HTERT RPE-1 (cell line): Measurements from ENCODE around the gene CLINT1.

Experiments
- in situ Hi-C: fragments of 300-500 bp; cut with MboI; formaldehyde crosslinking; loops from 4 replicates; pipeline ENCODE4 v1.14.3; 2020; ENCODE audit warnings: low sequenced_read_pairs

CLINT1 gene

DNA sequence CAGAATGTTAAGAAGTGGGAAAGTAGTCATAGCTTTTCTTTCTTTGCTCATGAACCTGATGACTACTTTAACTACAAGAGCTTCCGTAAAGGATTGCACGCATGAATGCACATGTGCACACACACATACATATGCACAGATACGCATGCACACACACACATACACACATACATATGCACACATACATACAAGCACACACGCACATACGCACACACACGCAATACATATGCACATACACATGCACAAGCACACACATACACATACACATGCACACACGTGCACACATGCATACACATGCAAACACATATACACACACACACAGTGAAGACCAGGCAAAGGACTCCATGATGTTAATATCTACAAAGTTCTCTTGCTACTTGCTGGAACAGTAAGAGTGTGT, 92.5 kb downstream of the CLINT1 start:
- in situ Hi-C loops = no loop called here

DNA sequence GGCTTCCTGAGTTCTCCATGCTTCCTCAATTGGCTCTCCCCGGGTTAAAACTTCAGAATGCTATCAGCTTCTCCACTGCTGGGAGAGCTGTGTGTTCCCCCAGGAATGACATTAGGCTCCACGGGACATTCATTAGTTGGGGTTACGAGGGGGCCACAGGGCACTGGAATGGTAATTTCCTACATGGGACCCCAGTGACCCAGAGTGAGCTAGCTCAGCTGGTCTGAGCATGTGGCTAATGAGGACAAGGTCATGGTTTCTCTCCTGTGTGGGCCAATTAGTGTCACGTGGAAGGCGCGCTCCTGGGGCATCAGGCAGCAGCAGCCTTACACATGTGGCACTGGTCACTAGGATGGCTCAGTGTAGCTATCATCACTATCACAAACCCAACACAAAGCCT, 94.4 kb downstream of the CLINT1 start:
- in situ Hi-C loops = no loop called here

DNA sequence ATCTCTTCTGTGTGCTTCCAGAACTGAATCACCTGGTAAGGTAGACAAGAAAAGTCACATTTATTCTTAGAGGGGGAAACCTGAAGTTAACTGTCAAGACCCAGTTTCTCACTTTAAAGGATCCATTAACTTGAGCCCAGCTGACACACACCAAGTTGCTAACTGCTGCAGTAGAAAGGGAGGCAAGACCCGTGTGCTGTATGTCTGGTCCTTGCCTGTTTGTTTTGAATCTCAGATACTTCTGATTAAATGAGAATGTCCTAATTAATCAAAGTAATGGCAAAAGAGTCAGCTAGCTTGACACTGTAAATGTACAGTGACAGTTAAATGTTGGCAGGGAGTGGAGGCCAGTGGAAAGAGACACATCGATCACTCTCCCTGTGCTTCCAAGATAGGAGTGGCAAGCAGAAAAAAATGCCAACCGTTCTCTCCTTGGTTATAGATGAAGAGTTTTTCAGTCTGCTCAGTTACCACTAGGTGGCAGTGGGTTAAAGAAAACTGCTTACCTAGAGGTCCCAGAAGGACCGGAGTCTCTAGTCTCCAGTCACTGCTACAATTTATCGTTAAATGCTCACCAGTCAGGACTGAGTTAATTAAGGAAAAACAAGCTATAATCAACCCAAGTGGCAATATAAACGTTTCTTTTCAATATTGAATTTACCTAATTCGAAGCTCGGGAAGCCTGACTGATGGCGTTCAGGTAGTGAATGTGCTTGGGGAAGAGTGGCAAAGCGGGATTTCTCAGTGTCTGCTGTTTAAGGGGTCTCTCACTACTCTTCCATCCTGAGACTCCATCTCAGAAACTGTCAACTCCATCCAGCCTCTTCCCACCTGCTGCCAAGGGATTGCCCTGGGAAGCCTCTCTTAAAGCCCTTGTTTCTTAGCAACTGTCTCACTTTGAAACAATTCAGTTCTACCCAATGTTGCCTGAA, 97.0 kb downstream of the CLINT1 start:
- in situ Hi-C loops = no loop called here

DNA sequence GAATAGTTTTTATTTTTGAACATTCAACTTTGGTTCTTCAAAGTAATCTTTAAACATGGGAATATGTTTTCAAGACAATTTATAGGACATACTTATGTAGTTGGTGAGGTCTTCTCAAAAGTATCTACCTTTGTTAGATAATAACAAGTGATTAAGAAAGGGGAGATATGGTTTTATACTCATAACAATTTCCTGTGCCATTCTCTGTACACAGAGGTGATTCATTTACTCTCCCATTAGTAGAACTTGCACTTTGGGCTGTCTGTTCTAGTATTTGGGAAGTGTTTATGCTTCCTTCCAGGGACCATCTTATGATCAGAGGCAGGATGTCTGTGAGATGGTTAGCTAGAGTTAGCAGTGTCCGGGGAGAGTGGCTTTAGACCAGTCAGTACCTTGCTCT, 100.2 kb downstream of the CLINT1 start:
- in situ Hi-C loops = no loop called here

DNA sequence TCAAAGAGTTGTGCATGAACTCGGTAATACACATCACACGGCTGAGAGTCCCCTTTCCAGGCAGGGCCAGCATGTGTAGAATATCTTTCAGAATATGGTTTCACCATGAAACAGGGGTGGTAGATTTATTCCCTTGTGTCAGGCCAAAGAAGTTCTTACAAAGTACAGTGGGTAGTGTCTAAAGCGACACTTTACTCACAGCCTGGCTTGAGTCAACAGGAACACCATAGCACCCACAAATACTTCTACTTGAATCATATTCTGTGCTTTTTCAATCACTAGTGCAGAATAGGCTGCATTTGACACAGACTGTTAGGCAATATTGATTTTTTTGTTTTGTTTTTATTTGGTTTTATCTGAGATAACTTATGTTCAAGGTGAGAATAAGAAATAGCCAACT, 102.8 kb downstream of the CLINT1 start:
- in situ Hi-C loops = no loop called here

DNA sequence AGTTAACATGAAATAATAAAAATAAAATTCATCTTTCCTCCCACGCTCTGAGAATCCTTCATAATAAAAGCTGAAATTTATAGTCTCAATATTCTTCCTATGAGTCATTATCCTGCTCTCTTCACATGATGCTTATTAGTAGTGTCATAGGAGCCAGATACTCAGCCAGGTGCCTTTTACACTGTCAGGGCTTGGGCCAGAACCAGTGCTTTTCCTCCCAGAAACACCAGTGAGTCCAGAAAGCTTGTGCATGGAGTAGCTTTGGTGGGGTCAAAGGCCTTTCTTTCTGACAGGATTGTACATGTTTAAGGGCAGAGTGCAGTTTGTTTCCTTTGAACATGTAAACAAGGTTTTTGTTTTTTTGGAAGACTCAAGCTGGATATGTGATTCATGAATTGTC, 108.6 kb downstream of the CLINT1 start:
- in situ Hi-C loops = no loop called here

DNA sequence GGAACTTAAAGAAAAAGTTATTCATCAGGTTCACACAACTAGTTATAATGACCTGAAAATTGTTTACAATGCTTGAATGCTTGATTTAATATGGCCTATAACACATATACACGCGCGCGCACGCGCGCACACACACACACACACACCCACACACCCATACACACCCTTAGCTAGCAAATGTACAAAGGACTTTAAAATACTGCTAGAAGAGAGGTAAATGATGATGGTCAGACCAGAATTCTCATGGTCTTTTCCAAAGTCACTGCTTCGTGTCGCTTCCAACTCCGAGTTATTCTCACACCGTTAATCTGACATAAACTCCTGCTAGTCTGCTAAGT, 109.5 kb downstream of the CLINT1 start:
- in situ Hi-C loops = no loop called here

DNA sequence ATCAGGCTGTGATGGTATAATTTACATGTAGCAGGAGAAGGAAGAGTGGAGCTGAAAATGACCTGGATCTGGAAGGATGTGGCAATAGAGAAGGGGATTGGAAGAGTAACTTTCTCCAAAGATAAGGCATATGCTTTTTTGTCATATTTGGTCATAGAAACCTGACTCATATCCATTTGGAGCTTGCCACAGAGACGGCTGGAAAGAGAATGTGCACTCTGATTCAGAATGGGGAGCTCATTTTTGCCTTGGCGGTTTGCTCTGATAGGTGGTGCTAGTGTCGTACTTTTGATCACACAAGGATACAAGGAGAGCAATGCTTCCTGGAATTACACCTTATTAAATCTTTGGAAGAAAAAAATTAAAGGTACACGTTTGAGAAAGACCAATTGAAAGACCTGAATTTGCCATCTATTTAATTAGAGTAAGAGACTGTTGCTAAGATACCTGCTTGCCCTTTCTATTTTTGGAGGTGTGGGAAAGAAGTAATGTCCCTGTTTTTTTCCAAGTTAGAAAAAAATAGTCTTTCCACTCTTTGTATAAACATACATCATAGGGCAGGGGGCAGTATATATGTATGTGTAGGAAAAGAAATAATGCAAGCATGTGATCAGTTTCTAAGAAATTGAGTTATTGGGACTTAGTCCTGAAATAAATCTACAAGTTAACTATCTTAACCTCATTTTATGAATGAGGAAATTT, 110.0 kb downstream of the CLINT1 start:
- in situ Hi-C loops = no loop called here

DNA sequence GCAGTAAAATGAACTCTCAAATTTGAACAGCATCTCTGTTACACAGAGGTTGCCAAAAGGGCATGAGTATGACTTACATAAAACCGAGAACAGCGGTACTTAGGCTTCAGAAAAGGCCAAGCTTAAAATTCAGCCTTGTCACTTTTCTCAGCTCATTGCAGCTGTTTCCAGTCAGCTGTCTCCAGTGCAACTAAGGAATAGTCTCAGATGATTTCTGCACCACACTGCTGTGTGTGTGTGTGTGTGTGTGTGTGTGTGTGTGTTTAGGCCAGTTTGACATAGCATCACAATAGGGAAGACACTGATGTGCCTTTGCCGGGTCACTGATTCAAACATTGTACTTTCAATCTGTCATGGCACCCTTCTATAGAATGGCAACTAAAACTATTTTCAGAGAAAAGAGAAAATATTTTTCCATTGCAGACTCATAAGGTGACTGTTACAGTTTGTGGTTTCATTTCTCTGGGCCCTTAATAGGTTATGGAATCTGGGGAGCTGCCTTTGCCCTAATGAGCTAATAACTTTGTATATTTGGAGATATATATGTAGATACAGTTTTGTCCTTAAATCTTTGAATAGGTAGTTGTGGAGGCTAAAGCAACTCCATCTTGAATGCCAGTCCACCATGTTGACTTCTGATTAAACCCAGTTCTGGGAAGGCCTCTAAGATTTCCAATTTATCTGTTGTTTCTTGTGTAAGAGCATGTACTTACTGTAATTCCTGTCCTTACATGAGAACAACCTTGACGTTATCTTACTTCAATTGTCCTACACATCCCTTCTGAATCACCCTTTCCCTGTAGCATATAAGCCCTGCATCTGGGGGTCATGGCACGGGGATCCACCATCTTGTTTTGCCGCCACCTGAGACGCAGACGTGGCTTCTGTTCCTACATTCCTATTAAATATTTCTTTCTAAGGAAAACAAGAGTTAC, 110.9 kb downstream of the CLINT1 start:
- in situ Hi-C loops = no loop called here

DNA sequence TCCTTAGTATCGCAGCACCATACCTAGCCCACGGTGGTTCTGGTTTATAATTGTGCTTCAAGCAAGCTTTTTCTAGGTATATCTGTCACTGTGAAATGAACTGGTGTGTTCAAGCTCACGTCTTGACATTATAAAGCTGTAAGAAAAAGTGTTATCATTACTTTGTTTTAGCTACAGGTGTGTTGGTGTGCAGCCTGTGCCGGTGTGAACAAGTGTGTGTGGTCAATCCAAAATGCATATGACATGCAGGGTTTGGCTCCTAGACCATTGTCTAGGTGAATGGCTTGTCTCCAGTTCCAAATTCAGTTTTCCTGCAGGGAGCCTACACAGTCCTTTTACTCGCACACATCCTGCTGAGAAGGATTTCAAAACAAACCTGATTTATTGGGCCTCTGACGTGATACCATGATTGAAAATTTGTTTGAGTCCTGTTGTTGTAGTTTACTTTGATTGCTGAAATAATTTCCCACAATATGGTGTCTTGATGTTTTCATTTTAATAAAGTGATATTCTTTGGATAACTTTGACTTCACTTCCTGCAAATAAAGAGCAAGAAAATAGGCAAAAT, 111.7 kb downstream of the CLINT1 start:
- in situ Hi-C loops = no loop called here

DNA sequence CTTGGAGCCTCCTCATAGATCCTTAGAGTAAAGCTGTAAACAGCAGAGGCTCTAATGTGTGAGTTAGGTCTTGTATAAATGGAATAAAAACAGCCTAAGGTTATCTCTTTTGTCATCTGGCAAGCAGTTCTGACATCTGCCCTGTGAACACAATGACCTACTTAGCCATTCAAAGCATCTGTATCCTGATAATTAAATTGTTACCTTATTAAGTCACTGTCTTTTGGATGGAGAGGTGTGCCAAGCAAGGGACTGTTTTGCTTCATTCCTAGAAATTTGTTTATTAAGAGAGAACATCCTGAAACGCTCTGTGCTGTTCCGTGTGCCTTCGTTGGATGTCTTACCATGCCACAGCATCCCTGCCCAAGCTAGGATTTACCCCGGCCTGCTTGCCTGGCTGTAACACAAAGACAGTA, 113.9 kb downstream of the CLINT1 start:
- in situ Hi-C loops = no loop called here

DNA sequence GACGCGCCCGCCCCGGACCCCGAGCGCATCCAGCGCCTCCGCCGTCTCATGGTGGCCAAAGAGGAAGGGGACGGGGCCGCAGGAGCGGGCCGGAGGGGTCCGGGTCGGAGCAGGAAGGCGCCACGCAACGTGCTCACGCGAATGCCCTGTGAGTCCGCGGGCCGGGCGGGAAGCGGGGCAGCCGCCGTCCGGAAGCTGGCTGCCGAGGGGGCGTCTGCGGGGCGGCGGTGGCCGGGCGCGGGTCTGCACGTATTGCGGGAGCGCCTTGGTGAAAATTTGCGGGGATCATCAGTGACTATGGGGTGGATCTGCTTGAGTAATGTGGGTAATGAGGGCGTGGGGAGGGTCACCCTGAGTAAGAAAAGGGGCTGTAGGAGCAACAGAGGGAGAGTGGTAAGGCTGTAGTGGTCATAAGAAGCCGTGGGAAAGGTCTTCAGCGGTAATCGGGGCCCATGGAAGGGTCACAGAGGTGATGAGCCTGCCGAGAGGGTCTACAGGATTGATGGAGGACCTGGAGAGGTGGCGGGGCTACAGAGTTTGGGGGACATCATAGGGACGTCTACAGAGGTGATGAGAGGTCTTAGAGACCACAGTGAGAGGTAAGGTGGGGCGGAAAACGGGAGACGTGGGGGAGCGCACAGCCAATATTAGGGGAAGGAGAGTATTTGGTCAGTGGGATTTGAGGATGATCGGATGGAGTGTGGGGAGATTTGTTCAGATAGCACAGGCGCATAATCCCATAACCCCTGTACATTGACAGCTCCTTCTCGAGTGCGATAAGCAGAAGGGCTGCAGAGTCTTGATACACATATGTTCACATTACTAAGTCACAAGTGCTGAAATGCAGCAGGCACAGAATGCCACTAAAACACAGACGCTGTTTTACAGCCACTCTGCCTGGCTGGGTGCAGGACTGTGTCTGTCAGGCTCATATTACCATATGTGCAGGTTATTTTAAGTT, 114.6 kb downstream of the CLINT1 start:
- in situ Hi-C loops = no loop called here

DNA sequence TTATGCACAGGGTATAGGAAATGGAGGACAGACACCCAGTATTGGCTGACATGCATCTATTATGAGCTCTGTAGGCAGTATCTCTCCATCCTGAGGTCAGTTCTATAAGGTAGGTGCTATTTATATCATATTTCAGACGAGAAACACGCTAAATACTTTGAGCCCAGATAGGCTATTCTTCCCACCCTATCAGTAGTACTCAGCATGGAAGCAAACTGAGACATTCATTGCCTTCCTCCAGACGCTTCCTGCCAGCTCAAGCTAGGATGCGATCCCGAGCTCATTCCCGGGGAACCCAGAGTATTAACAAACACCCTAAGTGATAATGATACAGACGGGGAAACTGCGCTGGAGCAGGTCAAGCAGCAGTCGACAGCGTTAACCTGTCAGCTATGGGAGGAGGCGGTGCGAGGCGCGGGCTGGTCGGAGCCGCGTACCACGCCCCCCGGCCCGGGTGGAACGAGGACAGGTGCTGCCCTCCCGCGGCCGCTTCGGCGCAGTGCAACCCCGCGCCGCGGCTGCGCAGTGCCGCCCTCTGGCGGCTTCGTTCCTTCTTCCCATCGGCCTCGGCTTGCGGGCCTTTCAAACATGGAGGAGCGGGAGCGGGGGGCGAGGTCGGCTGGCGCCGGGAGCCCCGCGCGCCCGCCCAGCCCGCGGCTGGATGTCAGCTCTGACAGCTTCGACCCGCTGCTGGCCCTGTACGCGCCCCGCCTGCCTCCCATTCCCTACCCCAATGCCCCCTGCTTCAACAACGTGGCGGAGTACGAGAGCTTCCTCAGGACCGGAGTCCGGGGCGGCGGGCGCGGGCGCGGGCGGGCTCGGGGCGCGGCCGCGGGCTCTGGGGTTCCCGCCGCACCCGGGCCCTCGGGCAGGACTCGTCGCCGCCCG, 115.5 kb downstream of the CLINT1 start, which contains the start of gene LSM11:
TSS of gene LSM11 (plus strand) at position 550 of the 888 bp plus-strand sequence. CDS start at position 589, 39 bp downstream.
- in situ Hi-C loops = no loop called here

DNA sequence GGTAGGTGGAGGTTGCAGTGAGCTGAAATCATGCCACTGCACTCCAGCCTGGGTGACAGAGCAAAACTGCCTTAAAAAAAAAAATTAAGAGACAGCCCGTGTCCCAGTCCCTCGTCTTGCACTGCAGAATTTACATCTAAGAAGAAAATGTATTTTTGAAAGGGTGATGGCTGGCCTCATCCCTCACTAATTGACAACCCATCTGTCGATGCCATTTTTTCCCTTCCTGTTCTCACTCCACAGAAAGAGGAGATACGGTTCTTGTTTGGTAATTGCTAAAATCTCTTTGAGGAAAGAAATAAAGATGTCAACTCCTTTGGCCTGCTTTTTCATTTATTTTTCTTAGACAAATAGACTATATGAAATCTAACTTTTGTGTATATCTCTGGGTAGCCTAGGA, 117.8 kb downstream of the CLINT1 start:
- in situ Hi-C loops = no loop called here

DNA sequence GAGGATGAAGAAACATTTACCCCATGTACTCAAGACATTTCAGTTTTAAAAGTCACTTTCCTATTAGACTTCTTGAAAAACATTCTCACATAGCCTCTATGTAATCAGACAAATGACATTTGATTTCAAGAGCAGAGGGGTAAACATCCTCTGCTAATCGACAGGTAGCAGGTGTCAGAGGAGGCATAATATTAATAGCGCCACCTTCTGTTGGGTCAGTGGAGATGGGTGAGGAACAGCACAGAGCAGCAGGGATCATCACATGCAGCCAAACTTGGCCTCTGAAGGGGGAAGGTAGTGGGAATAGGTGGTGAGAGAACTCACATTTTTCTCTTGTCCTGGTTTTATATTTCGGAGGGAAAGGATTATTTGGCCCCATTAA, 118.7 kb downstream of the CLINT1 start:
- in situ Hi-C loops = no loop called here

DNA sequence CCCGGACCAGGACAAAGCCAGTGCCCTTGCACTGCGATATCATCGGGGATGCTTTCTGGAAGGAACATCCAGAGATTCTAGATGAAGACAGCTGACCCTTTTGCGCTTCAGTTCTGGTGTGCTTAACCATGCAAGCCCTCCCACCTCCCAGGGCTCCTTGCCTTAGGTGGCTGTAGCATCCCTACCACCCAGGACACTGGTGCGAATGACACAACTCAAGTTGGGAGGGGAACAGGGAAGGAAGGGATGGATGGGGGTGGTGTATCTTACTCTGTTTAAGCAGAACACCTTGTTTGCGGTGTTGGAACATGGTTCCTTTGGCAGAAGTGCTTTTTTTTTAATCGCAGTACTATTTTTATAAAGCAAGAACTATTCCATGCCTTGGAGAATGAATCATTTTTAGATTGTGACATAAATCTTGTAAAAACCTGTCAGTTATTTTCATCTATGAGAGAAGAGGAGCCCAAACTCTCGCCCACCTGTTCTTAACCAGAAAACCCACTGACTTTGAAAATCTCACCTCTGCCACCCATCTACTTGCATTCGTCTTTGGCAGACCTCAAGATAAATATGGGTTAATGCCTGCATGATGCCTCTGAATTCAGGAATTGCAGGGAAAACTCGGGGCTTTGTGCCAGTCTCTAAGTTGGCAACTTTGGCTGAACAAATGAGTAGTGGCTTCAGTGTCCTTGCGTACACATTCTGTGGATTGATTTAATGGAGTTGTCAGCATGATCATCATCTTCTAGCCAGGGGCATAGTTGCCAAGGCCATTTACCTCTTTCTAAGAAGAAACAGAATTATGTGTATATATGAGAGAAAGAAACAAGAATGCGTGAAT, 119.3 kb downstream of the CLINT1 start:
- in situ Hi-C loops = no loop called here

DNA sequence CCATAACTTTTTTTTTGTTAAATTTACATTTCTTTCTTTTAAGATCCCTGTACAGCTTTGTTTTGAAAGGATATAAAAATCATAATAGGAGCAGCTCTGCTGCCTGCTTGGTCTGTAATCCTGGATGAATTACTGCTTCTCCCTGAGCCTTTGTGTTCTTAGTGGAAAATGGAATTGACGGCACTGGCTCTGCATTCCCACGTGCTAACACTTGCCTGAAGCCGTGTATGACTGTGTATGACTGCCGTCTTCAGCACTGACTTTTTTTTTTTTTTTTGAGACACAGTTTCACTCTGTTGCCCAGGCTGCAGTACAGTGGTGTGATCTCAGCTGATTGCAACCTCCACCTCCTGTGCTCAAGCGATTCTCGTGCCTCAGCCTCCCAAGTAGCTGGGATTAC, 123.0 kb downstream of the CLINT1 start:
- in situ Hi-C loops = no loop called here
